Thoracic aorta (tissue), 2 donors: ENCODE measurements around the gene ACAP2. TPM values are rescaled to one million over a fixed set of nuclear protein-coding genes. Genes with fewer than 3 reads are reported as not detected.

Experiments
- ATAC-seq: fragments of 150-250 bp; one replicate; pipeline ENCODE4 v1.8.0; 2017; ENCODE audit warnings: low read depth; ENCODE audit not compliant: insufficient number of reproducible peaks, low FRiP score
- DNase-seq: peaks from one replicate; pipeline ENCODE4 v3.0.0-alpha.2; 2020; ENCODE audit warnings: low spot score
- H3K27ac ChIP-seq, 2 donors: fragments of 200-600 bp; sonication (generic); 1 replicate in 1 of 2; 2 replicates in 1 of 2; pipeline ENCODE4 v1.5.1; 2016; ENCODE audit warnings: mild to moderate bottlenecking in 2 of 2, moderate library complexity in 2 of 2
- H3K27me3 ChIP-seq: fragments of 200-600 bp; sonication (generic); replicated peaks from 2 replicates; pipeline ENCODE4 v1.6.0; 2016; ENCODE audit warnings: mild to moderate bottlenecking; ENCODE audit not compliant: insufficient read depth
- H3K36me3 ChIP-seq: fragments of 200-600 bp; sonication (generic); one replicate; pipeline ENCODE4 v1.5.1; 2016
- H3K4me1 ChIP-seq, 2 donors: fragments of 200-600 bp; sonication (generic); 1 replicate in 1 of 2; 2 replicates in 1 of 2; pipeline versions ENCODE4 v1.5.1 to v1.6.0; 2016; ENCODE audit warnings: low read depth in 2 of 2, mild to moderate bottlenecking in 1 of 2; ENCODE audit not compliant: control insufficient read depth in 1 of 2
- H3K4me3 ChIP-seq: fragments of 200-600 bp; sonication (generic); 2 replicates; pipeline ENCODE4 v1.5.1; 2016; ENCODE audit warnings: mild to moderate bottlenecking
- H3K9me3 ChIP-seq: fragments of 200-600 bp; sonication (generic); 2 replicates; pipeline ENCODE4 v1.5.1; 2016
- CTCF ChIP-seq: fragments of 200-600 bp; sonication (generic); IDR thresholded peaks from one replicate; pipeline ENCODE4 v1.5.1; 2019; ENCODE audit warnings: antibody characterized with exemption
- total RNA-seq, 2 donors: library from RNA; depleted of rRNA; stranded (reverse); fragments of >200 nt; gene quantifications; one replicate each; pipeline versions ENCODE4 v1.1.0 to v1.2.3, GENCODE V29; 2016

Gene ACAP2
- total RNA-seq, 2 donors from 2014 or later: 32.2 to 56.7 TPM

- ATAC-seq (no peak), DNase-seq (no peak)
- TF ChIP-seq CTCF: no peak
- H3K27me3 ChIP-seq: no peaks in the 10 kb centered on the region
- H3K36me3 ChIP-seq: no peaks in the 10 kb centered on the region
- peaks cover 14 to 20% of the 10 kb centered on the region in 2 donors for H3K4me1 ChIP-seq
- H3K4me3 ChIP-seq: peak overlapping the region; percentile 60
- H3K9me3 ChIP-seq: no peaks in the 10 kb centered on the region
- H3K27ac ChIP-seq: peak overlapping the region; percentile 31 to 52
Measured at GRCh38 chr3:195443391-195443989, 670 bp upstream of the ACAP2 start.

DNA sequence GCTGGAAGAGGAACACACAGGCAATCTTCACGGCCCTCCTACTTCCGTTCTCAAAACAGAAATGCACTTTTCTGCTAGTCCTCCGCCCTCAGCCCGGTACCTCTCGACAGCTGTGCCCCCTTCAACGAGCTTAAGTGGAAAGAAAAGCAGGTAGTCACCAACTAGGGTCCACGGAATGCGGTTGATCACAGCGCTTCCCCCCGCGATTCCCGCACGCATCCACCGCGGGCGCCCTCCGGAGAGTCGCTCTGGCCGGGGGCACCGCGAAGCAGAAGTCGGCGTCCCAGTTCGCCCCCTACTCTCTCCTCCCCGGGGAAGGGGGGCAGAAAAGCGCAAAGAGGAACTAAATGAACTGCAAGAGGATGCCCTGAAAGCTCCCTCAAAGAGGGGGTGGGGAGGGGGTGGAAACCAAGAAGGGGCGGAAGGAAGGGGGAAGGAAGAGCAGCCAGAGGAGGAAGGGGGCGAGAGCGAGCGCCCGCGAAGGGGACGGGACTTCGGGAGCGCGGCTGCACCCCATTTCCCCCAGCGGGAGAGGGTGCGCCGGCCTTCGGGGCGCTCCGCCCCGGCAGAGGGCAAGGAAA is 738 bp downstream of the ACAP2 start:
- Histone ChIP-seq H3K4me3 (peak overlapping the region; percentile 83), H3K9me3 (no peaks in the 10 kb centered on the region), H3K27me3 (no peaks in the 10 kb centered on the region), H3K27ac (peak overlapping the region; percentile 88 to 94), H3K4me1 (peaks cover 14 to 20% of the 10 kb centered on the region in 2 donors), H3K36me3 (no peaks in the 10 kb centered on the region)
- DNase-seq (peak; percentile 8), ATAC-seq (peak; percentile 2)
- TF ChIP-seq CTCF: no peak

DNA sequence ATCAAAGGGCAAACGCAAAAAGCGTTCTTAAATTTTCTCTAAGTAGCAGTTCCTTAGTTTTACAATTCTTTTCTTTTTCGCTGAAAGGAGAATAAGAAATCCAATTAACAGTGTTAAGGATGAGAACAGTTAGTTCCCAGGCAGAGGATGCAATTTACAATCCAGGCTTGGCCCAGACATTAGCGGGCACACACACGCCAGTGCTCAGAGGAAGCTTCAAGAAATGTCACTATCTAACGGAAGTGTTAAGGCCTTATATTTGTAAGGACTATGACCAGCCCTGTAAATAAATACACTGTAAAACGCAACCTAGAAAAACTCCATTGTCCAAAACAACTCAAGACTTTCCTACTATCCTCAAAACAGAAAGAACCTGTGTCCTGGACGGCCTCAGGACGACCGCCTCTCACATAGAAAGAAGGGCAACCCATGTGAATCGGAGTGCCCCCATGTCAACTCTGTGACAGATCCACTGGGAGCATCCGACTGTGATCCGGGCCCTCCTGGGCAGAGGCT is 1.3 kb downstream of the ACAP2 start:
- H3K27ac ChIP-seq: peak overlapping the region; percentile 88 to 94
- H3K9me3 ChIP-seq: no peaks in the 10 kb centered on the region
- H3K27me3 ChIP-seq: no peaks in the 10 kb centered on the region
- no peak for TF ChIP-seq CTCF
- H3K36me3 ChIP-seq: no peaks in the 10 kb centered on the region
- no peak for ATAC-seq
- peaks cover 14 to 20% of the 10 kb centered on the region in 2 donors for H3K4me1 ChIP-seq
- peak overlapping the region; percentile 83 for H3K4me3 ChIP-seq
- no peak for DNase-seq

GRCh38 chr3:195441051-195441450 is 1.8 kb downstream of the ACAP2 start:
- H3K9me3 ChIP-seq: no peaks in the 10 kb centered on the region
- H3K4me1 ChIP-seq: peaks cover 14 to 20% of the 10 kb centered on the region in 2 donors
- H3K27ac ChIP-seq: no peak overlapping the region
- peak overlapping the region; percentile 83 for H3K4me3 ChIP-seq
- H3K36me3 ChIP-seq: no peaks in the 10 kb centered on the region
- H3K27me3 ChIP-seq: no peaks in the 10 kb centered on the region
- TF ChIP-seq CTCF: no peak
- no peak for DNase-seq
- no peak for ATAC-seq

- Histone ChIP-seq H3K27ac (no peak overlapping the region), H3K9me3 (no peaks in the 10 kb centered on the region), H3K4me1 (peaks cover 14 to 20% of the 10 kb centered on the region in 2 donors), H3K36me3 (no peaks in the 10 kb centered on the region), H3K4me3 (no peak overlapping the region), H3K27me3 (no peaks in the 10 kb centered on the region)
- ATAC-seq: no peak
- TF ChIP-seq CTCF: no peak
- DNase-seq: no peak
Measured at GRCh38 chr3:195440379-195440778, 2.4 kb downstream of the ACAP2 start.
